GM12865 (cell line): Measurements from ENCODE around the gene HLA-DQA1.

Experiments used
- DNase-seq: peaks from one replicate; pipeline ENCODE4 v3.0.0; 2010; ENCODE audit warnings: low read depth
- H3K4me3 ChIP-seq: 2 replicates; pipeline ENCODE4 v1.5.1; 2011; ENCODE audit warnings: mild to moderate bottlenecking, low read depth, low read length, control low read depth
- CTCF ChIP-seq: IDR thresholded peaks from 2 replicates; pipeline ENCODE4 v1.5.1; 2011; ENCODE audit warnings: low read length, control low read depth, low read depth, inconsistent platforms; ENCODE audit not compliant: insufficient read depth; ENCODE audit errors: missing control alignments

Gene HLA-DQA1

GRCh38 chr6:32609731-32610640 lies 27.2 kb upstream of the HLA-DQA1 start:
- H3K4me3 ChIP-seq: peak overlapping the region; percentile 46
- peak; percentile 96 for DNase-seq
- no peak for TF ChIP-seq CTCF

- H3K4me3 ChIP-seq: no peak overlapping the region
- DNase-seq: no peak
- TF ChIP-seq CTCF: no peak
Measured at GRCh38 chr6:32610682-32611296, 26.4 kb upstream of the HLA-DQA1 start.

GRCh38 chr6:32613475-32613874 lies 23.7 kb upstream of the HLA-DQA1 start:
- TF ChIP-seq CTCF: no peak
- DNase-seq: no peak
- no peak overlapping the region for H3K4me3 ChIP-seq

- TF ChIP-seq CTCF: no peak
- H3K4me3 ChIP-seq: no peak overlapping the region
- DNase-seq: no peak
Measured at GRCh38 chr6:32614366-32615081, 22.7 kb upstream of the HLA-DQA1 start.

- no peak overlapping the region for H3K4me3 ChIP-seq
- no peak for TF ChIP-seq CTCF
- no peak for DNase-seq
Measured at GRCh38 chr6:32615885-32616532, 21.2 kb upstream of the HLA-DQA1 start.

- DNase-seq: no peak
- no peak for TF ChIP-seq CTCF
- H3K4me3 ChIP-seq: no peak overlapping the region
Measured at GRCh38 chr6:32617751-32618150, 19.5 kb upstream of the HLA-DQA1 start.
